GM21423 (cell line): ENCODE measurements around the gene CYP2E1.
"Not testable (repeated sequence)": the region's sequence is repeated elsewhere in the genome, so short reads cannot be mapped to it uniquely, and the experiment has no call there.

ENCODE experiments used
- ATAC-seq: cut with Tn5 transposase; IDR thresholded peaks from one replicate; pipeline ENCODE4 v1.9.1; 2021; ENCODE audit warnings: mild to moderate bottlenecking, moderate library complexity; ENCODE audit not compliant: unreplicated experiment

The CYP2E1 gene

GRCh38 chr10:133568831-133569527, 41.8 kb downstream of the CYP2E1 start:
- not testable (repeated sequence) for ATAC-seq

- not testable (repeated sequence) for ATAC-seq
Measured at GRCh38 chr10:133569801-133570200, 42.6 kb downstream of the CYP2E1 start.

GRCh38 chr10:133572055-133572454, 44.9 kb downstream of the CYP2E1 start:
- ATAC-seq: not testable (repeated sequence)

DNA sequence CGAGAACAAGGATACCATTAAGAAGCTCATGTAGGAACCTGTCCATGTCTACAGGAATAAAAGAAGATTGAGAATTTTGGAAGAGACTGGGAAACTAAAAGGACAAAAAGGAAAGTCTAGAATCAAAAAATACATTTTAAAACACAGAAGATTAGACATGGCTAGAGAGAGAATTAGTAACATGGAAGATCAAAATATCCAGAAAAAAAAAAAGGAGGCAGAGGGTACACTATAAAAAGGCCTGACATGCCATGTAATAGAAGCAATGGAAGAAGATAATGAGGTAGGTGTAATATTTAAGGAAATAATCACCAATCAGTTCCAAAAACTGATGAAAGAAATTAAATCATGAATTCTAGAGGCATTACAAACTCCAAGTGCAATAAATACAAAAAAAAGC, 46.3 kb downstream of the CYP2E1 start:
- ATAC-seq: not testable (repeated sequence)

- not testable (repeated sequence) for ATAC-seq
Measured at GRCh38 chr10:133577037-133577436, 49.9 kb downstream of the CYP2E1 start.
